ENCODE results near the gene GON7. TPM values are rescaled to one million over a fixed set of nuclear protein-coding genes. Genes with fewer than 3 reads are reported as not detected.
"Not testable (repeated sequence)": the region's sequence is repeated elsewhere in the genome, so short reads cannot be mapped to it uniquely, and the experiment has no call there.

The GON7 gene
- polyA plus RNA-seq, 4 donors = 20.6 to 23.7 (median 22.7) TPM

DNA sequence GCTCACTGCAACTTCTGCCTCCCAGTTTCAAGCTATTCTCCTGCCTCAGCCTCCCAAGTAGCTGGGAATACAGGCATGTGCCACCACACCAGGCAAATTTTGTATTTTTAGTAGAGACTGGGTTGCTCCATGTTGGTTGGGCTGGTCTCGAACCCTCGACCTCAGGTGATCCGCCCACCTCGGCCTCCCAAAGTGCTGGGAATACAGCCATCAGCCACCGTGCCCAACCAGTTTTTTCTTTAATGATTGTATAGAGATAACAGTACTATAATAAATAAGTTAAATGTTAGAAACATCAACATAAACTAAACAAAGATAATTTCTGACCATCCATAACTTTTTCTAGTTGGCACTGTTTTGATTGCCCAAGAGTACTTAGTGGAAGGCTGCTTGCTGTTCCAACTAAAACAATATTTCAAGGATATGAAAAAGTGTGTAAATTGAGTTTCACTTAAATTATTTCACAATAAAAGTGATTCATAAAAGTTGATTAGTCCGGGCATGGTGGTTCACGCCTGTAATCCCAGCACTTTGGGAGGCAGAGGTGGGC is 5.6 kb downstream of the GON7 start:
- DNase-seq (ENCODE audit: low read depth in 4 of 4, low spot score in 3 of 4) = no peak

DNA sequence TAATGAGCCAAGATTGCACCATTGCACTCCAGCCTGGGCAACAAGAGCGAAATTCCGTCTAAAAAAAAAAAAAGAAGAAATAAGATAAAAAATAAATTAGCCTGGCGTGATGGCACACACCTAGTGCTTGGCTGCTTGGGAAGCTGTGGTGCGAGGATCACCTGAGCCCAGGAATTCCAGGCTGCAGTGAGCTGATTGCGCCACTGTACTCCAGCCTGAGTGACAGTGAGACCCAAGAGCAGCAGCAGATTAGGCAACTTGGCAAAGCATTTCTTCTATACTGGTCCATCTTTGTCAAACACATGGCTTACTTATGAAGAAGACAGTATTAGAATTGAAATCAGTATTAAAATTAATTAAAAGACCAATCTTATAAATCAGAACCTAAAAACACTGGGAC is 6.3 kb downstream of the GON7 start:
- DNase-seq (ENCODE audit: low read depth in 4 of 4, low spot score in 3 of 4) = no peak

DNA sequence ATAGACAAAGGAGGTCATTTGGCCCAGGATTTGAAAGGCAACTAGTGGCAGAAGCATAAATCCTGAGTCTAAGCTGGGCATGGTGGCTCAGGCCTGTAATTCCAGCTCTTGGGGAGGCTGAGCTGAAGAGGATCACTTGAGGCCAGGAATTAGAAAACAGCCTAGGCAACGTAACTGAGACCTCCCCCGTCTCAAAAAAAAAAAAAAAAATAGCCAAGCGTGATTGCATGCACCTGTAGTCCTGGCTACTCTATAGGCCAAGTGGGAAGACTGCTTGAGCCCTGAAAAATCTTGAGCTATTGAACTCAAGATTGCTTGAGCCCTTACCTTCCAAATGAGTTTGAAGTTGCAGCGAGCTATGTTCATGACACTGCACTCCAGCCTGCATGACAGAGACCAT is 7.8 kb downstream of the GON7 start:
- no peak for DNase-seq (ENCODE audit: low read depth in 4 of 4, low spot score in 3 of 4)

DNA sequence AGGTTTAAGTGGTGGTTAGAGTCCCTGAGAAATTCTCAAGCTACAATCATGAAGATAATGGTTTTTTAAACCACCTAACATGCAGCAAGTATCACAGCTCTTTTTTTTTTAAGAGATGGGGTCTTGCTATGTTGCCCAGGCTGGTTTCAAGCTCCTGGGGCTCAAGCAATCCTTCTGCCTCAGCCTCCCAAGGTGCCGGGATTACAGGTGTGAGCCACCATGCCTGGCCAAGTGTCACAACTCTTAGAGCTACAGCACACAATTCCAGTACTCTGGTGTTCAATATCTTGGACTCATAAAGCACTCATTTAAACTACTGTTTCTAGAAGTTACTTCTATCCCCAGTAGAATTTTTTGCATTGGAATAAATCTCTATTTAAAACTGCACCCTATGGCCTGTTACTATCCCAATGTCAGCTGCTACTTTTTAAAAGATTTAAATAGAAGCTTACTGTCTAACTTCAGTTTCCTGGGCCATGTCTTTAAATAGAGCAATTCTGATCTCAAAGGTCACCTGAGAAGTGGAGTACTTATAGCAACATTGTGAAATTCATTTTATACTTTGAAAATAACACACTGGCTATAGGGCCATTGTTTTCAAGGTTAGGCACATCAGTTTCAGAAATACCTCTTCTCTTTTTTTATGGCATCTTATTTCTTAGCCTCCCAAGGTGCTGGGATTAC is 11.4 kb downstream of the GON7 start:
- DNase-seq (ENCODE audit: low read depth in 4 of 4, low spot score in 3 of 4) = no peak

DNA sequence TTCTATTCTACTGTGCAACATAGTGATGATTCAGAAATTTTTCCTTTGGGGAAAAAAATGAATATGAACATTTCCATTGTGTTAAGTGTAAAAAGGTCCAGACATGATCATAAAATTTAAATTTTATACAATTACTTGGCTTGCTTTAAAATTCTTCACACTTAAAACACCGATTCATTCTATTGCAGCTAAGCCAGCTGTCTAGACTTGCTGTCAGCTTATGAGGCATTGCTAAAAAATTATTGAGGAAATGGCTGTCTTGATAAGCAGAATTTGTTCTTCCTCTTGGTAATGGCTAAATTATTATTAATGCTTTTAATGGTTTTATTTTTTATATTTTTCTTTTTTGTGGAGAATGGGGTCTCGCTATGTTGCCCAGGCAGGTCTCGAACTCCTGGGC is 19.9 kb downstream of the GON7 start:
- DNase-seq (ENCODE audit: low read depth in 4 of 4, low spot score in 3 of 4) = no peak

DNA sequence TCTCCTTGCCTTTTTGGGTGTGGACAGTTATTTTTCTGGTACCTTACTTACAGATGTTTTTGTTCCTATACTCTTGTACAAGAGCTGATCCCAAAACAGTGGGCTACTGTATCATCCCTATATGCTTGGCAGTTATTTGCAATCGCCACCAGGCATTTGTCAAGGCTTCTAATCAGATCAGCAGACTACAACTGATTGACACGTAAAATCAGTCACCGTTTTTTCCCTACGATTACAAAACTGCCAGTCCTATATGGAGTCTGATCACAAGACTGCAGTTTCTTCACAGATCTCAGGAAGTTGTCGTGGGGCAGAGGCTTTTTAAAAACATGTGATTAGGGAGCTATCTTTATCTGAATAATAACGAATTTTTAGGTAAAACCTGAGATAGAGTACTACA is 20.4 kb downstream of the GON7 start:
- DNase-seq (ENCODE audit: low read depth in 4 of 4, low spot score in 3 of 4) = no peak

DNA sequence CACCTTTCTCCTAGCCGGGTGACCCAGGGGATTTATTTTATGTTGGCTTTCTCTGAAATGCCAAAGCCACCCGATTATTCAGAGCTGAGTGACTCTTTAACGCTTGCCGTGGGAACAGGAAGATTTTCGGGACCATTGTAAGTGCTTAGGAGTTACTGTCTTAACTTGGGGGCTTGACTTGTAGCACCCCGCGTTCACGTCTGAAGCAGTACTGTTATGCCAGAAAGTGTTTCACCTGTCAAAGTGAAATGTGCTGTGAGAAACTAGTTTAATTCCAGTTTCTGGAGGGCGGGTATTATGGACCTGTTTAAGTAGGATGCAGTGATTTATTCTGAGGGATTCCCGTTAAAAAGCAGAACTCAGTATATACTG is 21.5 kb downstream of the GON7 start:
- peak in 1 of 4 donors; percentile 31 for DNase-seq (ENCODE audit: low read depth in 4 of 4, low spot score in 3 of 4)

DNA sequence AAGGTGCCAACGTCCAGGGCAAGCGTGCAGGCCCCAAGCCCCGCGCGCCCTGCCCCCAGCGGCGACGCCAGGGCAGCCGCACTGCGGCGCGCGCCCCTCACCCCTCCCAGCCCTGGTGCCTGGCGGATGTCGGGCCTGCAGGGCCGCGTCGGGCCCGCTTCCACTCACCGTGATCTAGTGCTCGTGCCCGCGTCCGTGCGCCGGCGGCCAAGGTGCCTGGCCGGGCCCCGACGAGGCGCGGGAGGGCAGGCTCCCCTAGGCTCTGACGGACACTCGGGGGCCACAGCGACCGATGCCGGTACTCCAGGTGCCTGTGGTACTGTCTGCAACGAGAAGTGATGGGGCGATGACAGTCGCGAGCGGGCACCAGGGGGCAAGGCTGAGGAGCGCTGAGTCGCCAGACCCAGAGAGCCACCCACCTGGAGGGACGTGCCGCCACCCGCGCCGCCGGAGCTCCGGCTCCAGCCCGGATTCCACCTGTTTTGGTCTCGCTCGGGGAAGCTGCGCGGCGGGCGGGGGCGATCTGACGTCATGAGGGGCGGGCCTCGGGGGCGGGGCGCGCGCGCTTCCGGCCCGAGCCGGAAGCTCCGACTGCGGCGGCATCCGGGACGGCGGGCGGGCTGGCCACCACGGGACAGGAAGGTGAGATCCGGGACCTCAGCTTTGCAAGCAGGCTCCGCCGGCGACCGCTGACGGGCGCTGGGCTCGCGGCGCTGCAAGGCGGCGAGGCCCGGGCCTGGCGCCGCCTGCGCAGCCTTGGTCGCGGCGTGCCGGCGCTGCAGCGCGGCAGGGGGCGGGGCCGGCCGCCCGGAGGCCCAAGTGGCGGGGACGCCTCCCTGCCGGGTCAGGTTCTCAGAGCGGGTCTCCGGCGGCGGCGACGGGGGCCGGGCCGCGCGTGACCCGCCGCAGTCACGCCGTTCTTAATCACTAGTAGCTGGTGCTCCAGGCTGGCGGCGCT is 22.2 kb downstream of the GON7 start, which contains the start of the genes LYSET and MOAP1:
Gene LYSET, plus strand, starts transcription at position 927 of the 958 bp plus-strand sequence. CDS start 89 bp downstream, outside the sequence.
Gene MOAP1, minus strand, starts transcription at position 507 of the 958 bp plus-strand sequence. CDS start 655 bp downstream, outside the sequence.
- DNase-seq (ENCODE audit: low read depth in 4 of 4, low spot score in 3 of 4) = peak in 2 of 4 donors; percentile 79

DNA sequence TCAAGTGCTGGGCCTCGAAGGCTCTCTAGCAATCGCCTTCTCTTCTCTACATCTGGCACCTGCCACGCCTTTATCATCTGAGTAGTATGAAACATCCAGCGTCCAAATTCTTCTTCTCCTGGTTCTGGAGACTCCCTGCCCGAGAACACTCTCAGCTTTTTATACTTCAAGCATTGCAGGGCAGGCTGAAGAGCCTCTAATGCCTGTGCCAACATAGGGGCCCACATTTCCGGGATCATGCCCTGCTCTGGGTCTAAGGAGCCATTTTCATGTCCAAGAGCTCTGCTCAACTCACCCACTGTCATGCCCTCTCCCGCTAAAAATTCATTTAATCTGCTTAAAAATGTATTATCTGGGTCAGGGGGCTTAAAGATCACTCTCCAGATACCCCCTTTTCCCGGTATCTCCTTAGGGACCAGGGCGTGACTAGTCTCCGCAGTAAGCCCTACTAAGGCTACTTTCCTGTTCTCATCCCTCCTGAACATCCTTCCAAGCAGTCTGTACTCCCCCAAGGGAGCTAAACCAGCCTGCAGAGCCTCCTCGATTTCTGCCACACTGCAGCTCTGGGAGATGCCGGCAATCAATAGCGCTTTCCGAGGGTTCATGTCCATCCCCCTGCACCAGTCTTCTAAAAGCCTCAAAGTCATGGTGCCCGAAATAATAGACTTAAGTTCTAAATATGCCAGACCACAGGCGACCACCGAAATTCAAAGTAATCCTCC is 23.1 kb downstream of the GON7 start:
- DNase-seq (ENCODE audit: low read depth in 4 of 4, low spot score in 3 of 4) = no peak

DNA sequence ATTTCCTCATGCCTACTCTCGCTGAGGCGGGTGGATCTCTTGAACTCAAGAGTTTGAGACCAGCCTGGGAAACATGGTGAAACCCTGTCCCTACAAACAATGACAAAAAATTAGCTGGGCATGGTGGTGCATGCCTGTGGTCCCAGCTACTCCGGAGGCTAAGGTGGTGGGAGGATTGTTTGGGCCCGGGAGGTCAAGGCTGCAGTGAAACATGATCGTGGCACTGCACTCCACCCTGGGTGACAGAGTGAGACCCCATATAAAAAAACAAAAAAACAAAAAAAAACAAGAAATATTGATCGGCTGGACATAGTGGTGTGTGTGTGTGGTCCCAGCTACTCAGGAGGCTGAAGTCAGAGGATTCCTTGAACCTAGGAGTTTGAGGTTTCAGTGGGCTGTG is 31.4 kb downstream of the GON7 start:
- no peak for DNase-seq (ENCODE audit: low read depth in 4 of 4, low spot score in 3 of 4)

DNA sequence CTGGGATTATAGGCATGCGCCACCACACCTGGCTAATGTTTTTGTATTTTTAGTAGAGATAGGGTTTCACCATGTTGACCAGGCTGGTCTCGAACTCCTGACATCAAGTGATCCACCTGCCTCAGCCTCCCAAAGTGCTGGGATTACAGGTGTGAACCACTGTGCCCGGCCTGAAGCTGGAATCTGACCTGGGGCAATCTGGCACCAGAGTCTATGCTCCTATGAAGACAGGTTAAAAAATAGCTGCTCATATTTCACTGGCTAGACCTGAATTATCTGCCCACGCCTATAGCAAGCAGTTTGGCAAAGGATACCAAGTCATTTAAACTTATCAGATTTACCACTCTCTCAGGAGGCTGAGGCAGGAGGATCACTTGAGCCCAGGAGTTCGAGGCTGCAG is 32.1 kb downstream of the GON7 start:
- not testable (repeated sequence) for DNase-seq (ENCODE audit: low read depth in 4 of 4, low spot score in 3 of 4)

DNA sequence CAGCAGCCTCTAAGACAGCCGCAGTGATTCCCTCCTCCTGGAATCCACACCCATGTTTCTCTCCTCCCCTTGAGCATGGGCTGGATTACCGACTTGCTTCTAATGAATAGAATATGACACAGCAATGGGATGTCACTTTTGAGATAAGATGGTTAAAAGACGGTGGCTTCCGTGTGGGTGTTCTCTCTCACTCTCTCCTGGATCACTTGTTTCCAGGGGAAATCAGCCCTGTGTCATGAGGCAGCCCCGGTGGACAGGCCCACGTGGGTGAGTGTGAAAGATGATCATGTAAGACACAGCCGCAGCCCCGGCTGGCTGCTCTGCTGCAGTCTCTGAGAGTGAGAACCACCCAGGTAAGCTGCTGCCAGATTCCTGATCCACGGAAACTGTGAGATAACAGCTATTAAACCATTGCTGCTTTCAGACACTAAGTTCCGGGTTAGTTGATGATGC is 32.9 kb downstream of the GON7 start:
- DNase-seq (ENCODE audit: low read depth in 4 of 4, low spot score in 3 of 4) = no peak

DNA sequence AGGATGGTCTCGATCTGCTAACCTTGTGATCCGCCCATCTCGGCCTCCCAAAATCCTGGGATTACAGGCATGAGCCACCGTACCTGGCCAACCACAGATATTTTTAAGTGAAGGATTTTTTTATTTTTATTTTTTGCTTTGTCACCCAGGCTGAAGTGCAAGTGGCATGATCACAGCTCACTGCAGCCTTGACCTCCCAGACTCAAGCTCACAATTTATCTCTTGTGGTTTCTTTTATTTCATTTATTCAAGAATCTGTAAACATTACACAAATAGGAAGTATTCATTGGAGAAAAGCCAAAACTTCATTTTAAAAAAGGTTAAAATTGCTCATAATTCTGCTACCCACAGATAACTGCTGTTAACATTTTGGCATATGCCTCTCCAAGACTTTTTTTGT is 35.5 kb downstream of the GON7 start:
- DNase-seq (ENCODE audit: low read depth in 4 of 4, low spot score in 3 of 4) = no peak

DNA sequence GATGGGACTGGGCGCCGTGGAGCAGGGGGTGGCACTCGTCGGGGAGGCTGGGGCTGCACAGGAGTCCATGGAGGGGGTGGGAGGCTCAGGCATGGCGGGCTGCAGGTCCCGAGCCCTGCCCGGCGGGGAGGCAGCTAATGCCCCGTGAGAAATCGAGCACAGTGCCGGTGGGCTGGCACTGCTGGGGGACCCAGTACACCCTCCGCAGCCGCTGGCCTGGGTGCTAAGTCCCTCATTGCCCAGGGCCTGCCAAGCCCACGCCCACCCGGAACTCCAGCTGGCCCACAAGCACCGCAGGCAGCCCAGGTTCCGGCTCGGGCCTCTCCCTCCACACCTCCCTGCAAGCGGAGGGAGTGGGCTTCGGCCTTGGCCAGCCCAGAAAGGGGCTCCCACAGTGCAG is 36.7 kb downstream of the GON7 start:
- not testable (repeated sequence) for DNase-seq (ENCODE audit: low read depth in 4 of 4, low spot score in 3 of 4)

DNA sequence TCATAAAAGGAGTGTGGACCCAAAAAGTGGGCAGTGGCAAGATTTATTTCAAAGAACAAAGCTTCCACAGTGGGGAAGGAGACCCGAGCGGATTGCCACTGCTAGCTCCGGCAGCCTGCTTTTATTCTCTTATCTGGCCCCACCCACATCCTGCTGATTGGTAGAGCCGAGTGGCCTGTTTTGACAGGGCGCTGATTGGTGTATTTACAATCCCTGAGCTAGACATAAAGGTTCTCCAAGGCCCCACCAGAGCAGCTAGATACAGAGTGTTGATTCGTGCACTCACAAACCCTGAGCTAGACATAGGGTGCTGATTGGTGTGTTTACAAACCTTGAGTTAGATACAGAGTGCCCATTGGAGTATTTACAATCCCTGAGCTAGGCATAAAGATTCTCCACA is 37.2 kb downstream of the GON7 start:
- DNase-seq (ENCODE audit: low read depth in 4 of 4, low spot score in 3 of 4) = not testable (repeated sequence)

DNA sequence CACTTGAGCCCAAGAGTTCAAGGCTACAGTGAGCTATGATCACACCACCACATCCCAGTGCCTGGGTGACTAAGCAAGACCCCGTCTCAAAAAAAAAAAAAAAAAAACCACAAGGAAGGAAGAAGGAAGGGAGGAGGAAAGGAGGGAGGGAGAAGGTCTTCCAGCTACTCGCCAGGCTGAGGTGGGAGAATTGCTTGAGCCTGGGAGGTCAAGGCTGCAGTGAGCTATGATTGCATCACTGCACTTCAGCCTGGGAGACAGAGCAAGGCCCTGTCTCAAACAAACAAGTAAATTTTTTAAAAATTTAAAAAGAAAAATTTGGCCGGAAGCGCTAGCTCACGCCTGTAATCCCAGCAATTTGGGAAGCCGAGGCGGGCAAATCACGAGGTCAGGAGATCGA is 38.3 kb downstream of the GON7 start:
- DNase-seq (ENCODE audit: low read depth in 4 of 4, low spot score in 3 of 4) = not testable (repeated sequence)

DNA sequence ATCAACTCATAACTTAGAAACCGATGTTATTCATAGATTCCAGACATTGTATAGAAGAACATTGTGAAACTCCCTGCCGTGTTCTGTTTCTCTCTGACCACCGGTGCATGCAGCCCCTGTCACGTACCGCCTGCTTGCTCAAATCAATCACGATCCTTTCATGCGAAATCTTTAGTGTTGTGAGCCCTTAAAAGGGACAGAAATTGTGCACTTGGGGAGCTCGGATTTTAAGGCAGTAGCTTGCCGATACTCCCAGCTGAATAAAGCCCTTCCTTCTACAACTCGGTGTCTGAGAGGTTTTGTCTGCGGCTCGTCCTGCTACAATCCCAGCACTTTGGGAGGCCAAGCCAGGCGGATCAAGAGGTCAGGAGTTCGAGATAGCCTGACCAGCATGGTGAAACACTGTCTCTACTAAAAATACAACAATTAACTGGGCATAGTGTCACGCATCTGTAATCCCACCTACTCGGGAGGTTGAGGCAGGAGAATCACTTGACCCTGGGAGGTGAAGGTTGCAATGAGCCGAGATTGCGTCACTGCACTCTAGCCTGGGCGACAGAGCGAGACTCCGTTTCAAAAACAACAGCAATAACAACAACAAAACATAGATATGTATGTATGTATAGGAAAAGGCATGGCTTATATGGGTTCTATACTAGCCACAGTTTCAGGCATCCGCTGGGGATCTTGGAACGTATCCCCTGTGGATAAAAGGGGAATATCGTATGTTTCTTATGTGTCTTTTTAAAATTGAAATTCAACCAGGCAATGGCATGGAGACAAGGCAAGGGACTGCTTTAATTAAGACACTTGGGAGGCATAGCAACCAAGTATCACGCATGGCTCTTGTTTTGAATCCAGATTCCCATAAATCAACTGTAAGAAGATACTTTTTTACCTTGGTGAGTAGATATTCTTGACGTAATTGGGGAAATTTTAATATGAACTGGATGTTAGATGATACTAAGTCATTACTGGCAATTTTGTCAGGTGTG is 41.3 kb downstream of the GON7 start:
- not testable (repeated sequence) for DNase-seq (ENCODE audit: low read depth in 4 of 4, low spot score in 3 of 4)

DNA sequence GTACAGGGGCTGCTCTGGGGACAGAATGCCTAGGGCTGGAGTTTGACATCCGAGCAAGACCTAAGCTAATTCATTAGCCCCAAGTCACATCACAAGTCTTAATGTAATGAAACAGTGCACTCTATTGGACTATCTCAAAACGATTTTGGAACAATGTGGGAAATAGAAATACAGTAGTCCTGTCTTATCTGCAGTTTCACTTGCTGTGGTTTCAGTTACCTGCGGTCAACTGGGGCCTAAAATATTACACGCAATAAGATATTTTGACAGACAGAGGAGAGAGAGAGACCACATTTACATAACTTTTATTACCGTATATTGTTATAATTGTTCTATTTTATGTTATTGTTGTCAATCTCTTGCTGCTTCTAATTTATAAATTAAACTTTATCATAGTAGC is 43.3 kb downstream of the GON7 start:
- DNase-seq (ENCODE audit: low read depth in 4 of 4, low spot score in 3 of 4) = no peak

DNA sequence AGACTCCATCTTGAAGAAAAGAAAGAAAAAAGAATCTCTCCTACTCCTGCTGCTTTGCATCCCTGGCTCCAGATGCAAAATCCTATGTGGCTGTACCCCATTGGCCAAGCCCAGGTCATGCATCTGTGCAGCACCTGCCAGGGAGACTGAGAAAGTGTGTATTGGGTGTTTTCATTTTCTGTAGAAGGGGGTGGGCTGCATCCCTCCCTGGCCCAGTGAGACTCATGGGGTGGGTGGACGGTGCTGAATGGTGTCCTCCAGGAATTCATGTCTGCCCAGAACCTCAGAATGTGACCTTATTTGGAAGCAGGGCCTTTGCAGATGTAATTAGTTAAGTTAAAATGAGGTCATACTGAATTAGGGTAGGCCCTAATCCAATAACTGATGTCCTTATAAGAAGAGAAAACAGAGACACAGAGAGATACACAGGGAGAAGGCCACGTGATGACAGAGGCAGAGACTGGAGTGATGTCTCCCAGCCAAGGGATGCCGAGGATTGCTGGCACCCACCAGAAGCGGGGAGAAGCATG is 45.4 kb downstream of the GON7 start:
- DNase-seq (ENCODE audit: low read depth in 4 of 4, low spot score in 3 of 4) = no peak
